ENCODE measurements around the gene DEPDC1B. TPM values are rescaled to one million over a fixed set of nuclear protein-coding genes. Genes with fewer than 3 reads are reported as not detected.

Gene DEPDC1B
- total RNA-seq, 1 donor from 2014 or later: 6.4 TPM

DNA sequence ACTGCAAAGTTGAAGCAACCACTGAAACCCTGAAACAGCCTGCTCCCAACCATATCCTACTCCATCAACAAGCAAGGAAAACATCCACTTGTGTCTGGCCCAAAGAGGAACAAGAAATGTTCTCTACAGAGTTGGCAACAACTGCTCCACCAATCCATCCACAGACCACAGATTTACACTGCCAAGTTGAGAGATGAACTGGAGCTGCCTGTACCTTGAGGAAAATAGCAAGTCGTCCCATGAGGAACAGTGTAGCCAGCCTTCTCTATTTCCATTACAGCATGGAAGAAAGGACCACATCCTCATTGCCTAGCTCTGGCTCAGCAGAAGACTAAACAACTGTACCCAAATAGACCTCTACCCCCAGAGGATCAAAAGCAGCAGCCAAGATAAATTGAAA is 60.4 kb downstream of the DEPDC1B start:
- Mint-ChIP-seq H3K27ac (ENCODE audit: unreplicated experiment) (no peak overlapping the region), H3K9me3 (ENCODE audit: unreplicated experiment) (no peaks in the 10 kb centered on the region), H3K27me3 (ENCODE audit: unreplicated experiment) (no peaks in the 10 kb centered on the region), H3K4me3 (ENCODE audit: unreplicated experiment) (no peak overlapping the region), H3K4me1 (ENCODE audit: unreplicated experiment) (no peaks in the 10 kb centered on the region), H3K36me3 (ENCODE audit: low read depth, unreplicated experiment) (no peaks in the 10 kb centered on the region)
- TF ChIP-seq, protein P1, sequence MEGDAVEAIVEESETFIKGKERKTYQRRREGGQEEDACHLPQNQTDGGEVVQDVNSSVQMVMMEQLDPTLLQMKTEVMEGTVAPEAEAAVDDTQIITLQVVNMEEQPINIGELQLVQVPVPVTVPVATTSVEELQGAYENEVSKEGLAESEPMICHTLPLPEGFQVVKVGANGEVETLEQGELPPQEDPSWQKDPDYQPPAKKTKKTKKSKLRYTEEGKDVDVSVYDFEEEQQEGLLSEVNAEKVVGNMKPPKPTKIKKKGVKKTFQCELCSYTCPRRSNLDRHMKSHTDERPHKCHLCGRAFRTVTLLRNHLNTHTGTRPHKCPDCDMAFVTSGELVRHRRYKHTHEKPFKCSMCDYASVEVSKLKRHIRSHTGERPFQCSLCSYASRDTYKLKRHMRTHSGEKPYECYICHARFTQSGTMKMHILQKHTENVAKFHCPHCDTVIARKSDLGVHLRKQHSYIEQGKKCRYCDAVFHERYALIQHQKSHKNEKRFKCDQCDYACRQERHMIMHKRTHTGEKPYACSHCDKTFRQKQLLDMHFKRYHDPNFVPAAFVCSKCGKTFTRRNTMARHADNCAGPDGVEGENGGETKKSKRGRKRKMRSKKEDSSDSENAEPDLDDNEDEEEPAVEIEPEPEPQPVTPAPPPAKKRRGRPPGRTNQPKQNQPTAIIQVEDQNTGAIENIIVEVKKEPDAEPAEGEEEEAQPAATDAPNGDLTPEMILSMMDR (IDR thresholded peaks at IDR 0.05; ENCODE audit: unreplicated experiment): no peak
- DNase-seq (ENCODE audit: low spot score): no peak

GRCh38 chr5:60638300-60638699 is 61.7 kb downstream of the DEPDC1B start:
- no peak for DNase-seq (ENCODE audit: low spot score)
- H3K36me3 Mint-ChIP-seq (ENCODE audit: low read depth, unreplicated experiment): no peaks in the 10 kb centered on the region

GRCh38 chr5:60636644-60637043 is 63.3 kb downstream of the DEPDC1B start:
- Mint-ChIP-seq H3K4me1 (ENCODE audit: unreplicated experiment) (peaks cover 10% of the 10 kb centered on the region), H3K9me3 (ENCODE audit: unreplicated experiment) (no peaks in the 10 kb centered on the region), H3K27me3 (ENCODE audit: unreplicated experiment) (no peaks in the 10 kb centered on the region), H3K36me3 (ENCODE audit: low read depth, unreplicated experiment) (no peaks in the 10 kb centered on the region), H3K27ac (ENCODE audit: unreplicated experiment) (no peak overlapping the region), H3K4me3 (ENCODE audit: unreplicated experiment) (no peak overlapping the region)
- TF ChIP-seq, protein P1 (IDR thresholded peaks at IDR 0.05; ENCODE audit: unreplicated experiment): no peak
- DNase-seq (ENCODE audit: low spot score): no peak

More at GRCh38 chr5:60638300-60638699, 61.7 kb downstream of the DEPDC1B start:
- Mint-ChIP-seq H3K9me3 (ENCODE audit: unreplicated experiment) (no peaks in the 10 kb centered on the region), H3K4me1 (ENCODE audit: unreplicated experiment) (peaks cover 8% of the 10 kb centered on the region), H3K27ac (ENCODE audit: unreplicated experiment) (no peak overlapping the region), H3K27me3 (ENCODE audit: unreplicated experiment) (no peaks in the 10 kb centered on the region), H3K4me3 (ENCODE audit: unreplicated experiment) (no peak overlapping the region)
- TF ChIP-seq, protein P1 (IDR thresholded peaks at IDR 0.05; ENCODE audit: unreplicated experiment): no peak

- Mint-ChIP-seq H3K9me3 (ENCODE audit: unreplicated experiment) (no peaks in the 10 kb centered on the region), H3K27me3 (ENCODE audit: unreplicated experiment) (no peaks in the 10 kb centered on the region), H3K36me3 (ENCODE audit: low read depth, unreplicated experiment) (no peaks in the 10 kb centered on the region), H3K4me3 (ENCODE audit: unreplicated experiment) (no peak overlapping the region), H3K4me1 (ENCODE audit: unreplicated experiment) (peaks cover 10% of the 10 kb centered on the region), H3K27ac (ENCODE audit: unreplicated experiment) (no peak overlapping the region)
- no peak for DNase-seq (ENCODE audit: low spot score)
- TF ChIP-seq, protein P1 (IDR thresholded peaks at IDR 0.05; ENCODE audit: unreplicated experiment): no peak
Measured at GRCh38 chr5:60636001-60636400, 64.0 kb downstream of the DEPDC1B start.

DNA sequence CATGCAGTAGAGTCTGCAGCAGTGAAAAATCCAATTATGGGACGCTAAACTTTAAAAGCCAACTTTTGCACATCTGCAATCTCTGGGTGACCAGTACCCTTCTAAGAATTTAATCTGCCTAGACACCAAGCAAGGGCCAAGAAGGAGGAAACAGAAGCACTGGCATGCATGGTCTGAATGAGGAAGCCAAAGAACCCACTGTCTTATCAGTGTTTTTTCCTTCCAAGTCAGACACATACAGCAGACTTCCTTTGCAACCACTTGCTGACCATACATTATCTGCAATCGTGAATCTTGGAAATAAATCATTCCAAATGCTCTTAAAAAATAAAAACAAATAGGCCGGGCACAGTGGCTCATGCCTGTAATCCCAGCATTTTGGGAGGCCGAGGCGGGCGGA is 65.9 kb downstream of the DEPDC1B start:
- Mint-ChIP-seq H3K4me3 (ENCODE audit: unreplicated experiment) (no peak overlapping the region), H3K27me3 (ENCODE audit: unreplicated experiment) (peaks cover 1% of the 10 kb centered on the region), H3K4me1 (ENCODE audit: unreplicated experiment) (peaks cover 10% of the 10 kb centered on the region), H3K36me3 (ENCODE audit: low read depth, unreplicated experiment) (no peaks in the 10 kb centered on the region), H3K9me3 (ENCODE audit: unreplicated experiment) (no peaks in the 10 kb centered on the region), H3K27ac (ENCODE audit: unreplicated experiment) (no peak overlapping the region)
- TF ChIP-seq, protein P1 (IDR thresholded peaks at IDR 0.05; ENCODE audit: unreplicated experiment): no peak
- DNase-seq (ENCODE audit: low spot score): no peak

Measured in endothelial cell (in vitro differentiated cells).